Natural killer cell (primary cell): ENCODE measurements around the gene CCDC187. TPM values are rescaled to one million over a fixed set of nuclear protein-coding genes. Genes with fewer than 3 reads are reported as not detected.

Experiments used
- ATAC-seq, 3 donors: fragments of 150-1000 bp in 2 of 3; fragments of 200-7000 bp in 1 of 3; cut with Tn5 transposase; 1 replicate in 1 of 3; 2 replicates in 2 of 3; pipeline ENCODE4 v1.10.0; 2021; ENCODE audit warnings: mild to moderate bottlenecking in 2 of 3, moderate library complexity in 2 of 3
- DNase-seq, 2 donors: peaks; one replicate each; pipeline versions ENCODE4 v3.0.0 to v3.0.0-alpha.2; 2013 to 2021; ENCODE audit warnings: mixed read lengths in 1 of 2
- H3K27ac ChIP-seq: one replicate; pipeline ENCODE4 v1.5.1; 2013; ENCODE audit warnings: mild to moderate bottlenecking, low read length
- H3K27me3 ChIP-seq: one replicate; pipeline ENCODE4 v1.6.1; 2013; ENCODE audit warnings: low read length; ENCODE audit not compliant: control insufficient read depth, insufficient read depth
- H3K36me3 ChIP-seq: one replicate; pipeline ENCODE4 v1.6.1; 2013; ENCODE audit warnings: low read length; ENCODE audit not compliant: control insufficient read depth, insufficient read depth
- H3K4me1 ChIP-seq: one replicate; pipeline ENCODE4 v1.6.1; 2013; ENCODE audit warnings: low read length; ENCODE audit not compliant: control insufficient read depth, insufficient read depth
- H3K4me3 ChIP-seq: one replicate; pipeline ENCODE4 v1.5.1; 2013; ENCODE audit warnings: low read length
- H3K9me3 ChIP-seq: one replicate; pipeline ENCODE4 v1.6.1; 2013; ENCODE audit warnings: low read length; ENCODE audit not compliant: control insufficient read depth, insufficient read depth
- H3K27ac Mint-ChIP-seq, 2 donors: one replicate each; pipeline ENCODE4 v1.8.0; 2022; ENCODE audit warnings: mild to moderate bottlenecking in 2 of 2, mixed read lengths in 2 of 2, moderate library complexity in 1 of 2
- H3K27me3 Mint-ChIP-seq, 2 donors: one replicate each; pipeline ENCODE4 v1.8.0; 2022; ENCODE audit warnings: low read depth in 2 of 2, mixed read lengths in 2 of 2
- H3K36me3 Mint-ChIP-seq: one replicate; pipeline ENCODE4 v1.8.0; 2022; ENCODE audit warnings: mixed read lengths
- H3K4me1 Mint-ChIP-seq, 2 donors: one replicate each; pipeline ENCODE4 v1.8.0; 2022; ENCODE audit warnings: mixed read lengths in 2 of 2
- H3K4me3 Mint-ChIP-seq: one replicate; pipeline ENCODE4 v1.8.0; 2022; ENCODE audit warnings: mild to moderate bottlenecking, moderate library complexity, mixed read lengths
- H3K9me3 Mint-ChIP-seq, 2 donors: one replicate each; pipeline ENCODE4 v1.8.0; 2022; ENCODE audit warnings: mixed read lengths in 2 of 2
- CTCF ChIP-seq: fragments of 200-600 bp; IDR thresholded peaks from one replicate; pipeline ENCODE4 v1.8.0; 2022; ENCODE audit warnings: antibody characterized with exemption
- WGBS: methylation state at CpG from one replicate; pipeline ENCODE4 v1.1.7; 2013; ENCODE audit warnings: missing lambda C conversion rate; ENCODE audit not compliant: insufficient coverage; 5-methylcytosine and 5-hydroxymethylcytosine counted together
- intact Hi-C: fragments of 100-400 bp; cut with micrococcal nuclease; formaldehyde crosslinking; loops from one replicate; pipeline ENCODE4 v1.14.2; 2022
- total RNA-seq, 4 donors: library from RNA; stranded (reverse); fragments of 120-200 nt in 1 of 4; gene quantifications; one replicate each; pipeline versions ENCODE4 v1.2.3 to v1.2.4, GENCODE V29; 2013 to 2022

The CCDC187 gene
- total RNA-seq, 3 donors from 2014 or later (not counting 1 experiment from before 2014, with no cell fraction given): 0.18 TPM; not detected in 2

- intact Hi-C loops: no loop called here
- no peaks in the 10 kb centered on the region for H3K27me3 Mint-ChIP-seq
- ATAC-seq (no peak), DNase-seq (no peak)
- H3K4me3 Mint-ChIP-seq: no peak overlapping the region
- no peaks in the 10 kb centered on the region for H3K9me3 Mint-ChIP-seq
- peaks cover 8% of the 10 kb centered on the region for H3K36me3 Mint-ChIP-seq
- WGBS: 92% methylated on average over 35 of the region's 35 CpGs
- Histone ChIP-seq H3K9me3 (no peaks in the 10 kb centered on the region), H3K27ac (no peak overlapping the region), H3K4me1 (no peaks in the 10 kb centered on the region), H3K36me3 (peaks cover 45% of the 10 kb centered on the region), H3K4me3 (no peak overlapping the region), H3K27me3 (no peaks in the 10 kb centered on the region)
- TF ChIP-seq CTCF: no peak
- H3K4me1 Mint-ChIP-seq: peaks cover 8% of the 10 kb centered on the region in 2 donors
- H3K27ac Mint-ChIP-seq: no peak overlapping the region
Observed at GRCh38 chr9:136211441-136212344, 92.2 kb downstream of the CCDC187 start.

DNA sequence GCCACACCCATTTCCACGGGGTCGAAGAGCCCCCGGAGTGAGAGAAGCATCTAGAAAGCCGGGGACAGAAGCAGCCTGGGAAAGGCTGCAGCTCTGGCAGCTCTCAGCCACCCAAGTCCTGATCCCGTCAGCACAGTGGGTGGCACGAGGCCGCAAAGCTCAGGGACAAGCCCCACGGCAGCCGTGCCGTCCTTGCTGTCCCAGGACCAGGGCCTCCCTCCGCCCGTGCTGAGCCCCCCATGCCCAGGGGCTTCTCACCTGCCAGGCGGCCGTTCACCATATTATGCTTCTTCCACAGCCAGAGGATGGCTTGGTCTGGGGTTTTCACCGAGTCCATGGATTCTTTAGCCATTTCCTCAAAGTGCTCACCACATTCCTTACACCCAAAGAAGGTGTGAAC is 92.9 kb downstream of the CCDC187 start:
- intact Hi-C loops: no loop called here
- Histone ChIP-seq H3K27ac (no peak overlapping the region), H3K4me3 (no peak overlapping the region), H3K9me3 (no peaks in the 10 kb centered on the region), H3K36me3 (peaks cover 42% of the 10 kb centered on the region), H3K27me3 (no peaks in the 10 kb centered on the region), H3K4me1 (no peaks in the 10 kb centered on the region)
- Mint-ChIP-seq H3K27me3 (peaks cover 0 to 1% of the 10 kb centered on the region in 2 donors), H3K4me1 (peaks cover 10 to 12% of the 10 kb centered on the region in 2 donors), H3K9me3 (no peaks in the 10 kb centered on the region), H3K27ac (no peak overlapping the region), H3K4me3 (no peak overlapping the region), H3K36me3 (peaks cover 8% of the 10 kb centered on the region)
- TF ChIP-seq CTCF: no peak
- no peak for ATAC-seq
- no peak for DNase-seq
- WGBS: 95% methylated on average over 15 of the region's 15 CpGs

DNA sequence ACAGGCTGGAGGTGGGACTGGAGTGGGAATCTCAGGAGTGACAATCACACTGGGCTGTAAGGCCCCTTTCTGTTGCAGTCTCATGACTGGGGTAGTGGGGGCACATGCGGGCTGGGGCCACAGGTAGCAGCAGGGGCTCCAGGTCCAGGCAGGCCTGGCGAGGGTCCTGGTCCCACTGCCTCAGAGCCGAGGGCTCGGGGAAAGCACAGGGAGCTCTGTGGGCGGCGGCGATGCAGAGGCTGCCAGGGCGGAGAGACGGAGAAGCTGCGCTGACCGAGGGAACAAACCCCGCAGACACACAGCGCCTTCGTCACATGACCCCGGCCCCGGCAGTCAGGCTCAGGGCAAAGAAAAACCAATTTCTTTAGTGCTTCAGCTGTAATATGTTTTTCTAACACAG is 93.6 kb downstream of the CCDC187 start:
- H3K4me1 ChIP-seq: no peaks in the 10 kb centered on the region
- ATAC-seq: no peak
- 94% methylated on average over 16 of the region's 16 CpGs for WGBS
- no peak for DNase-seq
- Mint-ChIP-seq H3K27ac (no peak overlapping the region), H3K27me3 (peaks cover 0 to 2% of the 10 kb centered on the region in 2 donors), H3K4me3 (no peak overlapping the region), H3K4me1 (peaks cover 10 to 14% of the 10 kb centered on the region in 2 donors), H3K9me3 (no peaks in the 10 kb centered on the region), H3K36me3 (peaks cover 7% of the 10 kb centered on the region)
- no peak for TF ChIP-seq CTCF
- H3K36me3 ChIP-seq: peaks cover 36% of the 10 kb centered on the region
- no peak overlapping the region for H3K27ac ChIP-seq
- no peaks in the 10 kb centered on the region for H3K27me3 ChIP-seq
- no peaks in the 10 kb centered on the region for H3K9me3 ChIP-seq
- no peak overlapping the region for H3K4me3 ChIP-seq
- intact Hi-C loops: no loop called here
